ENCODE measurements around the gene ZNF492. TPM values are rescaled to one million over a fixed set of nuclear protein-coding genes. Genes with fewer than 3 reads are reported as not detected.

ZNF492 gene
- total and polyA plus RNA-seq, 10 donors, result 0.04 to 1.3 (median 0.73) TPM; not detected in 1

GRCh38 chr19:22617614-22618320 lies 16.4 kb upstream of the ZNF492 start:
- TF ChIP-seq POLR2A (IDR thresholded peaks at IDR 0.05) (no peak), CTCF (IDR thresholded peaks at IDR 0.05 in 8 of 11, conservative IDR thresholded peaks at IDR 0.05 in 3 of 11) (no peak), POLR2AphosphoS5 (IDR thresholded peaks at IDR 0.05) (no peak)
- Histone ChIP-seq H3K9me3 (peaks cover 0 to 88% (median 40%) of the 10 kb centered on the region in 8 donors), H3K4me1 (no peaks in the 10 kb centered on the region), H3K27me3 (replicated peaks in 1 of 7) (peaks cover 0 to 51% (median under 1%) of the 10 kb centered on the region in 7 donors), H3K4me3 (no peak overlapping the region), H3K27ac (no peak overlapping the region), H3K36me3 (no peaks in the 10 kb centered on the region)
- WGBS, 5 donors, result 31 to 61% (median 37%) methylated on average over 21 to 44 of the region's 44 CpGs
- peak; percentile 61 for DNase-seq
- intact Hi-C loops (cut with DNase I; ENCODE audit: low total_unique reads), result no loop called here

- 32 to 59% (median 40%) methylated on average over 4 of the region's 4 CpGs for WGBS, 5 donors
- Histone ChIP-seq H3K4me1 (no peaks in the 10 kb centered on the region), H3K36me3 (no peaks in the 10 kb centered on the region), H3K9me3 (peaks cover 0 to 92% (median 51%) of the 10 kb centered on the region in 8 donors), H3K27me3 (replicated peaks in 1 of 7) (peaks cover 0 to 67% (median 10%) of the 10 kb centered on the region in 7 donors), H3K4me3 (no peak overlapping the region), H3K27ac (no peak overlapping the region)
- no peak for DNase-seq
- intact Hi-C loops (cut with DNase I; ENCODE audit: low total_unique reads), result no loop called here
- TF ChIP-seq CTCF (IDR thresholded peaks at IDR 0.05 in 8 of 11, conservative IDR thresholded peaks at IDR 0.05 in 3 of 11) (no peak), POLR2A (IDR thresholded peaks at IDR 0.05) (no peak), POLR2AphosphoS5 (IDR thresholded peaks at IDR 0.05) (no peak)
Observed at GRCh38 chr19:22619371-22619770, 14.8 kb upstream of the ZNF492 start.

GRCh38 chr19:22619932-22620331 lies 14.2 kb upstream of the ZNF492 start:
- peaks cover 0 to 92% (median 54%) of the 10 kb centered on the region in 8 donors for H3K9me3 ChIP-seq
- intact Hi-C loops (cut with DNase I; ENCODE audit: low total_unique reads), result no loop called here
- peaks cover 0 to 73% (median 10%) of the 10 kb centered on the region in 7 donors for H3K27me3 ChIP-seq (replicated peaks in 1 of 7)
- no peaks in the 10 kb centered on the region for H3K36me3 ChIP-seq
- no peak for DNase-seq
- no peak for TF ChIP-seq POLR2AphosphoS5 (IDR thresholded peaks at IDR 0.05)
- no peak for TF ChIP-seq POLR2A (IDR thresholded peaks at IDR 0.05)
- no peak for TF ChIP-seq CTCF (IDR thresholded peaks at IDR 0.05 in 8 of 11, conservative IDR thresholded peaks at IDR 0.05 in 3 of 11)
- no peak overlapping the region for H3K27ac ChIP-seq
- 79 to 93% (median 88%) methylated on average over 3 of the region's 3 CpGs for WGBS, 5 donors
- H3K4me3 ChIP-seq, result no peak overlapping the region
- no peaks in the 10 kb centered on the region for H3K4me1 ChIP-seq

- 87 to 98% (median 92%) methylated on average over 4 to 6 of the region's 6 CpGs for WGBS, 5 donors
- Histone ChIP-seq H3K4me1 (no peaks in the 10 kb centered on the region), H3K27ac (no peak overlapping the region), H3K9me3 (peaks cover 0 to 90% (median 52%) of the 10 kb centered on the region in 8 donors), H3K4me3 (no peak overlapping the region), H3K27me3 (replicated peaks in 1 of 7) (peaks cover 0 to 73% (median 10%) of the 10 kb centered on the region in 7 donors), H3K36me3 (no peaks in the 10 kb centered on the region)
- peak; percentile 38 for DNase-seq
- intact Hi-C loops (cut with DNase I; ENCODE audit: low total_unique reads), result no loop called here
- TF ChIP-seq POLR2A (IDR thresholded peaks at IDR 0.05) (no peak), POLR2AphosphoS5 (IDR thresholded peaks at IDR 0.05) (no peak), CTCF (IDR thresholded peaks at IDR 0.05 in 8 of 11, conservative IDR thresholded peaks at IDR 0.05 in 3 of 11) (no peak)
Observed at GRCh38 chr19:22620401-22620800, 13.7 kb upstream of the ZNF492 start.
